CD8-positive, alpha-beta memory T cell (primary cell): Measurements from ENCODE around the gene DNAJA3. TPM values are rescaled to one million over a fixed set of nuclear protein-coding genes. Genes with fewer than 3 reads are reported as not detected.

Experiments
- CTCF ChIA-PET: fragments of 350-600 bp; sonication (Branson Sonifier 250); formaldehyde crosslinking; loops from one replicate; lab custom pipeline; 2021; ENCODE audit warnings: antibody characterized with exemption; lab: Charles Lee
- POLR2A ChIA-PET: fragments of 350-600 bp; sonication (Branson Sonifier 250); formaldehyde crosslinking; loops from one replicate; lab custom pipeline; 2021; ENCODE audit warnings: antibody characterized with exemption; lab: Charles Lee
- DNase-seq, 5 donors: peaks; one replicate each; pipeline versions ENCODE4 v3.0.0 to v3.0.0-alpha.2; 2020 to 2022; ENCODE audit warnings: mixed read lengths in 1 of 5
- H3K27ac ChIP-seq: one replicate; pipeline ENCODE4 v1.7.0; 2013; ENCODE audit warnings: low read depth, mild to moderate bottlenecking, low read length, moderate library complexity
- H3K27me3 ChIP-seq: 2 replicates; pipeline ENCODE4 v1.7.0; 2013; ENCODE audit warnings: low read length, mild to moderate bottlenecking; ENCODE audit not compliant: insufficient read depth, poor library complexity, severe bottlenecking
- H3K36me3 ChIP-seq: 2 replicates; pipeline ENCODE4 v1.7.0; 2013; ENCODE audit warnings: mild to moderate bottlenecking, low read length, moderate library complexity; ENCODE audit not compliant: insufficient read depth
- H3K4me1 ChIP-seq: 2 replicates; pipeline ENCODE4 v1.7.0; 2013; ENCODE audit warnings: mild to moderate bottlenecking, low read length, moderate library complexity; ENCODE audit not compliant: insufficient read depth
- H3K4me3 ChIP-seq: 2 replicates; pipeline ENCODE4 v1.7.0; 2013; ENCODE audit warnings: mild to moderate bottlenecking, low read length
- H3K9me3 ChIP-seq: 2 replicates; pipeline ENCODE4 v1.7.0; 2013; ENCODE audit warnings: mild to moderate bottlenecking, low read length
- H3K27ac Mint-ChIP-seq, 8 donors: one replicate each; pipeline ENCODE4 v1.8.0; 2020 to 2021; ENCODE audit warnings: mixed read lengths in 8 of 8, mild to moderate bottlenecking in 6 of 8, inconsistent platforms in 3 of 8, moderate library complexity in 3 of 8
- H3K27me3 Mint-ChIP-seq, 2 donors: one replicate each; pipeline ENCODE4 v1.8.0; 2020 to 2021; ENCODE audit warnings: mixed read lengths in 2 of 2, mild to moderate bottlenecking in 1 of 2, moderate library complexity in 1 of 2
- H3K36me3 Mint-ChIP-seq, 3 donors: one replicate each; pipeline ENCODE4 v1.8.0; 2020 to 2021; ENCODE audit warnings: mixed read lengths in 3 of 3, inconsistent platforms in 1 of 3, mild to moderate bottlenecking in 1 of 3
- H3K4me1 Mint-ChIP-seq, 3 donors: one replicate each; pipeline ENCODE4 v1.8.0; 2020 to 2021; ENCODE audit warnings: mixed read lengths in 3 of 3, inconsistent platforms in 1 of 3, mild to moderate bottlenecking in 1 of 3
- H3K4me3 Mint-ChIP-seq, 7 donors: one replicate each; pipeline ENCODE4 v1.8.0; 2020 to 2021; ENCODE audit warnings: mixed read lengths in 7 of 7, mild to moderate bottlenecking in 6 of 7, moderate library complexity in 4 of 7, inconsistent platforms in 2 of 7
- H3K9me3 Mint-ChIP-seq, 5 donors: one replicate each; pipeline ENCODE4 v1.8.0; 2020 to 2022; ENCODE audit warnings: mixed read lengths in 5 of 5, mild to moderate bottlenecking in 3 of 5, moderate library complexity in 2 of 5, inconsistent platforms in 1 of 5
- polyA plus RNA-seq: library from polyadenylated mRNA; unstranded; fragments of 300-500 nt; fragmentation: Illumina TruSeq; gene quantifications from one replicate; pipeline ENCODE4 v1.2.3, GENCODE V29; 2021
- total RNA-seq, 2 experiments: library from RNA; stranded (reverse); gene quantifications; one replicate each; pipeline ENCODE4 v1.2.3, GENCODE V29; 2021

DNAJA3 gene
- total RNA-seq (100 to 1,000 TPM; 104 to 108 TPM), polyA plus RNA-seq (51.1 TPM)

DNA sequence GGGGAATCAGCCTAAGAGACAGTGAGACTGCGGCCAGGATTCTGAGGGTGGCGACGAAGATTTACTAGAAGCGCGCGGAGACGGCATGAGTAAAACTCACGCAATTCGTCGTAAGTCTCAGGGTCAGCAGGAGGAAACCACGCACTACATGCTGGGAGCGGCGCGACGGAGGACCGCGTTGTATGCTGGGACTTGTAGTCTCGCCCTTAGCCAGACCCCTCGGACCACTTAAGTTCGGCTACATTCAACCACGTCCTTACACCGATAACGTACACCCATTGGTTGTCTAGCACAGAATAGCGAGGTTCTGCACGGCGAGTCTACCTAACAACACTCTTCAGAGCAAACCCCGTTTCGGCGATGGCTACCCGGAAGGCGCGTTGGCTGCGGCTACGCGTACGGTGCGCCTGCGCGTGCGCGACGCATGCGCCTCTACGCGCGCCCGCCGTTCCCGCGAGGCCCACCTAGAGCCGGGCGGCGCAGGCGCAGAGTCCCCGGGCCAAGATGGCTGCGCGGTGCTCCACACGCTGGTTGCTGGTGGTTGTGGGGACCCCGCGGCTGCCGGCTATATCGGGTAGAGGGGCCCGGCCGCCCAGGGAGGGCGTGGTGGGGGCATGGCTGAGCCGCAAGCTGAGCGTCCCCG is at the start of gene DNAJA3:
Gene DNAJA3 (plus strand): TSS at position 491 of the 643 bp plus-strand sequence. CDS start 14 bp downstream, at position 505.
- Histone ChIP-seq H3K9me3 (no peaks in the 10 kb centered on the region), H3K36me3 (no peaks in the 10 kb centered on the region), H3K27me3 (no peaks in the 10 kb centered on the region), H3K4me3 (peak within 1 kb of the TSS; percentile 94), H3K27ac (peak within 1 kb of the TSS; percentile 98), H3K4me1 (peaks cover 23% of the 10 kb centered on the region)
- peaks cover 0 to 24% (median 4%) of the 10 kb centered on the region in 3 donors for H3K36me3 Mint-ChIP-seq
- POLR2A ChIA-PET: no interaction called here
- peaks cover 0 to 2% (median 0%) of the 10 kb centered on the region in 5 donors for H3K9me3 Mint-ChIP-seq
- CTCF ChIA-PET: no interaction called here
- peak; percentile 90 to 95 (median 95) for DNase-seq
- peaks cover 0 to 3% of the 10 kb centered on the region in 2 donors for H3K27me3 Mint-ChIP-seq
- H3K4me3 Mint-ChIP-seq: peak within 1 kb of the TSS; percentile 91 to 100 (median 98)
- peaks cover 26 to 37% (median 33%) of the 10 kb centered on the region in 3 donors for H3K4me1 Mint-ChIP-seq
- H3K27ac Mint-ChIP-seq: peak within 1 kb of the TSS; percentile 93 to 100 (median 100)

DNA sequence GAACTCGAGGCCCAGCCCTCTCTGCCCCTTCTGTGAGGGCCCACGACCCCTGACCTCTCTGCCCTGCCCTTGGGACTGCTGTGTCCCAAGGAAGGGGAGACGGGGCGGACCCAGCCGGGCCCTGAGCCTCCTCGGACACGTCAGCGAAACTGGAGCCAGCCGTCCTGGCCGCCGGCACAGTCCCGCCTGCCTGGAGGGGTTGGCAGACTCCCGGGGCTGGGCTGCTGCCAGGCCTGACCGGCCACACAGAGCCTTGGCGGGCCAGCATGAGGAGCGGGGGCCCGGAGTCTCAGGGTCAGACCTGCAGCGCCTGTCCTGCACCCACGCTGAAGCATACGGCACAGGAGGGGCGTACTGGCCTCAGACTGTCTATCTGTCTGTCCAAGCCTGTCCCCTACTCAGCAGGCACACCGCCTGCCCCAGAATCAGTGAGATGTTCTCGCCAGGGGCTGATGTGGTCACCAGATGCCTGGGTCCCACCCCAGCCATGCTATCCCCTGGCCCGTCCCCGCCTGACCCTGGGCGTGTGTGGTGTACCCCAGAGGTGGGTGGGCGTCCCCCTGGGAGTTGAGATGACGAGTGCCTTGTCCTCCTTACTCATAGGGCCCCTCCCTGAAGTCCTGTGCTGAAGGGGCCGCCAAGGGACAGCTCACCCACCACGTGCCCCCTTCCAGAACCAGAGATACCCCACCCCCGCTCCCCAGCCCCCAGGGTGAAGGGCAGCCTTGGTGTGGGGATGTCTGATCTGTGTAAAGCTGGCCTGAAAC is 49.4 kb upstream of the DNAJA3 start:
- Histone ChIP-seq H3K27ac (no peak overlapping the region), H3K36me3 (peaks cover 5% of the 10 kb centered on the region), H3K4me3 (no peak overlapping the region), H3K4me1 (peaks cover 18% of the 10 kb centered on the region), H3K27me3 (no peaks in the 10 kb centered on the region), H3K9me3 (no peaks in the 10 kb centered on the region)
- Mint-ChIP-seq H3K9me3 (no peaks in the 10 kb centered on the region), H3K4me3 (peak overlapping the region in 1 of 7 donors; percentile 83), H3K4me1 (peaks cover 11 to 65% (median 17%) of the 10 kb centered on the region in 3 donors), H3K27ac (peak overlapping the region in 2 of 8 donors; percentile 58 to 91), H3K36me3 (peaks cover 0 to 36% (median 0%) of the 10 kb centered on the region in 3 donors), H3K27me3 (no peaks in the 10 kb centered on the region)
- POLR2A ChIA-PET: no interaction called here
- CTCF ChIA-PET: no interaction called here
- no peak for DNase-seq

DNA sequence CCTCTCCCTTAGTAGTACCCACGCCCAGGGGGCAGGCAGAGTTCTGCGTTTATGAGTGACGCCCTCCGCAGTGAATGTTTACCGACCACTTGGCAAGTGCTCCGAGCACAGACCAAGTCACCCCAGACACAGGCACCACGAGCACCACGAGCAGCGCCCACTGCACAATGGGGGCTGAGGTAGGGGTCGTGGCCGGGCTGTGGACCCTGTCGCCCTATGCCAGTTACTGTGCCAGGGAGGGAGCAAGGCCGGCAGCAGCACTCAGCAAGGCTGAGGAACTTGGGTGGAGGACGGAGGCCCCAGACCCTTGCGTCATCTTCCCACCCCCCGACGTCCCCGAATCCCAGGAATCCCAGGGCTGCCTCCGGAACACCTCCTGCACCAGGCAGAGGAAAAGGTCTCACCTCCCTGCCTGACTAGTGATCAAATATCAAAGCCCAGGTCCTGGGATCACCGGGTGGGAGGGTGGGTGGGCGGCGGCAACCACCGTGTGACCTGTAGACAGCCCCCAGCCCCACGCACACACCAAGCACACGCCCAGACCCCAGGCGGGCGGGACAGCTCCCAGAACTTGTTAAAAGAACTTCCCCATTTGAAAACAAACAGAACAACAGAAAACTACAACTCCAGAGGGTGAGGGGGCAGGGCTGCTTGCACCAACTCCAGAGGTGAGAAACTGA is 48.6 kb upstream of the DNAJA3 start:
- peaks cover 18% of the 10 kb centered on the region for H3K4me1 ChIP-seq
- Mint-ChIP-seq H3K4me3 (peak overlapping the region in 1 of 7 donors; percentile 83), H3K9me3 (no peaks in the 10 kb centered on the region)

DNA sequence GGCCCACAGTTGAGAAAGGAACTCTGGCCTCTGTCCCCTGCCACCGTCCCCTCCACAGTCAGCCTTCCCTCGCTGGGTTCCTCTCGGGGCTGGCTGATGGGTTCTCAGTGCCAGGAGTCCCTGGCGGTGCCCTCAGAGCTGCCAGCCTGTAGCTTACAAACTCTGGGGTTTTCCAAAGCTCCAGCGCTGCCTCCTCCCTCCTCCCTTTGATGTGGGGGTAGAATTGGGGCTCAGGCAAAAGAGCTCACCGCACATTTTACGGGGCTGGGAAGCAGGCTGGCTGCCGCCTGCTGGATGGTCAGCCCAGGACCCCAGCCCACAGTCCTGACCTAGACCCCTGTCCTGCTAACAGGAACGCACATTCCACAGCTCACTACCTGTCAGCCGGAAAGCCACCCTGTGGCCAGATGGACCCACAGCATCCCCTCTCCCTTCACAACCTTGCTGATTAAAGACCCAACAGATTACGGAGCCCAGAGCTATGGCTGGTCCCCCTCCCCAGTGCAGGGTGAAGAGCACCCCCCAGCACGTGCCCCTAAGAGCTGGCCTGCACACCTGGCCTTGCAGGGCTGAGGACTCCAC is 48.0 kb upstream of the DNAJA3 start:
- POLR2A ChIA-PET: interaction anchor here (0.6 kb wide), 1 partner anchor 83 kb away, joined by 9 read pairs; no protein-coding TSS in a partner anchor
- Mint-ChIP-seq H3K4me3 (peak overlapping the region in 1 of 7 donors; percentile 54), H3K27me3 (no peaks in the 10 kb centered on the region), H3K4me1 (peaks cover 9 to 57% (median 14%) of the 10 kb centered on the region in 3 donors), H3K27ac (peak overlapping the region in 7 of 8 donors; percentile 11 to 77 (median 49)), H3K36me3 (peaks cover 0 to 40% (median 0%) of the 10 kb centered on the region in 3 donors), H3K9me3 (no peaks in the 10 kb centered on the region)
- Histone ChIP-seq H3K9me3 (no peaks in the 10 kb centered on the region), H3K27me3 (no peaks in the 10 kb centered on the region), H3K36me3 (peaks cover 5% of the 10 kb centered on the region), H3K4me1 (peaks cover 12% of the 10 kb centered on the region), H3K27ac (no peak overlapping the region), H3K4me3 (no peak overlapping the region)
- no peak for DNase-seq
- CTCF ChIA-PET: interaction anchor here (0.8 to 1.6 kb wide), 2 partner anchors 19 to 35 kb away, joined by 3 to 4 read pairs; no protein-coding TSS in a partner anchor

More for the DNA sequence above, 48.6 kb upstream of the DNAJA3 start:
- H3K27me3 Mint-ChIP-seq: no peaks in the 10 kb centered on the region
- ChIA-PET POLR2A (no interaction called here), CTCF (no interaction called here)
- H3K36me3 Mint-ChIP-seq: peaks cover 0 to 39% (median 0%) of the 10 kb centered on the region in 3 donors
- H3K27ac Mint-ChIP-seq: peak overlapping the region in 1 of 8 donors; percentile 91
- H3K27me3 ChIP-seq: no peaks in the 10 kb centered on the region
- no peak for DNase-seq
- no peak overlapping the region for H3K27ac ChIP-seq
- H3K9me3 ChIP-seq: no peaks in the 10 kb centered on the region
- H3K4me3 ChIP-seq: no peak overlapping the region
- H3K4me1 Mint-ChIP-seq: peaks cover 11 to 63% (median 17%) of the 10 kb centered on the region in 3 donors
- peaks cover 5% of the 10 kb centered on the region for H3K36me3 ChIP-seq

DNA sequence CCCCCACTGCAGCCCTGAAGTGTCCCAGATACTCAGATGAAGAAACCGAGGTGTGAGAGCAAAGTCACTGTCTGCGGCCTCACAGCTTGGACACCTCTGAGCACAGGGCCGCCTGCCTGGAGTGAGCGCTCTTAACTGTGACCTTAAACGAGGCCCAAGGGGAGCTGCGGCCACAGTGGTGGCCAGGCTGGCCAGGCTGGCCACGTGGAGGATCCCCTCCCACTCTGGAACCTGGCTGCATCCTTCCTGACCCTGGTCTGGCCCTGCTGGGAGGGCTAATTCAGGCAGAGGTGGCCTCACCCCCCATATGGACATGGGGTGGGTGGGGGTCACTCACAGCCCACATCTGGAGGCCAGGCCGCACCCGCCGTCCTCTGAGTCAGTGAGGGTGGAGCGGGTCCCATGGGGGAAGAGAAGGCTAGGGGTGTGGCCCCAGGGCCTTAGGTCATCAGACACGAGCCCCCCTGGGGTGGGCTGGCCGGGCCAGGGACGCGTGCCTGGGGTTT is 47.5 kb upstream of the DNAJA3 start:
- Mint-ChIP-seq H3K27ac (peak overlapping the region in 6 of 8 donors; percentile 11 to 77 (median 44)), H3K27me3 (no peaks in the 10 kb centered on the region)
- POLR2A ChIA-PET: interaction anchor here (0.6 kb wide), 1 partner anchor 82 kb away, joined by 9 read pairs; no protein-coding TSS in a partner anchor

DNA sequence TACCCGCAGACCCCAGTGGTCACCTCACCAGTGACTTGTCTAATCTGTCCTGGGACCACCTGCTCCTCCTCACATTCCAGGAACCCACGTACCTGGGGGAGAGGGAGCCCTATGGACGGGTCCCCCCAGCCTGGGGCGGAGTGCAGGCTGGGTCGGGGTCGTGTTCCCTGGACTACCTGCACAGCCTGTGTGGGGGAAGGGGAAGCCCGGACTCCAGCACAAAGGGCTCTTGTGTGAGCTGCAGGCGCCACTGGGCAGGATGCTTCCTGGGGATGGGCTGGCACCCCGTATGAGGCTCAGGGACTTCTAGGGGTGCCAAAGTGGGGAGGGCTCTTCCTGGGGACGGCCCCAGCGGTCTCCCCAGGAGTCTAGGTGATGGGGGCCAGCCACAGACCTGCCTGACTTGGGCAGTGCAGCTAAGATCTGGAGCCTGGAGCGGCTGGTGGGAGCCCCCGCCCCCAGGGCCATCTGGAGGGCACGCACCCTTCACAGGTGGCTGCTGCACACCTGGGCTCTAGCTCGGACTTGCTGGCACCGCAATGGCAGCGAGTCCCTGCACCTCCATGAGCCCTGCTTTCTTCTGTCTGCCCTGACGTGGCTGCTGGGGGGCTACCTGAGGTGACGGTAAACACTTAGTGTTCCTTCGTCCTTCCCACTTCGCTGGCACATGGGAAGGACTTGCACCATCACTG is 46.5 kb upstream of the DNAJA3 start:
- Mint-ChIP-seq H3K27me3 (no peaks in the 10 kb centered on the region), H3K4me1 (peaks cover 5 to 48% (median 8%) of the 10 kb centered on the region in 3 donors), H3K36me3 (peaks cover 0 to 54% (median 2%) of the 10 kb centered on the region in 3 donors), H3K9me3 (no peaks in the 10 kb centered on the region), H3K27ac (peak overlapping the region in 3 of 8 donors; percentile 51 to 76 (median 60)), H3K4me3 (no peak overlapping the region)
- peaks cover 7% of the 10 kb centered on the region for H3K36me3 ChIP-seq
- peak in 1 of 5 donors; percentile 13 for DNase-seq
- H3K4me3 ChIP-seq: no peak overlapping the region
- H3K27ac ChIP-seq: no peak overlapping the region
- ChIA-PET POLR2A (no interaction called here), CTCF (interaction anchor here (1.6 kb wide), 1 partner anchor 20 kb away, joined by 4 read pairs; no protein-coding TSS in a partner anchor)
- no peaks in the 10 kb centered on the region for H3K9me3 ChIP-seq
- H3K4me1 ChIP-seq: no peaks in the 10 kb centered on the region
- H3K27me3 ChIP-seq: no peaks in the 10 kb centered on the region

More for the DNA sequence above, 47.5 kb upstream of the DNAJA3 start:
- Histone ChIP-seq H3K4me1 (peaks cover 7% of the 10 kb centered on the region), H3K4me3 (no peak overlapping the region), H3K27ac (no peak overlapping the region), H3K36me3 (peaks cover 5% of the 10 kb centered on the region), H3K27me3 (no peaks in the 10 kb centered on the region), H3K9me3 (no peaks in the 10 kb centered on the region)
- Mint-ChIP-seq H3K9me3 (no peaks in the 10 kb centered on the region), H3K4me1 (peaks cover 5 to 55% (median 10%) of the 10 kb centered on the region in 3 donors), H3K36me3 (peaks cover 0 to 46% (median under 1%) of the 10 kb centered on the region in 3 donors), H3K4me3 (peak overlapping the region in 1 of 7 donors; percentile 32)
- peak in 1 of 5 donors; percentile 5 for DNase-seq
- CTCF ChIA-PET: interaction anchor here (0.8 to 1.6 kb wide), 2 partner anchors 19 to 34 kb away, joined by 3 to 4 read pairs; no protein-coding TSS in a partner anchor
